ENCODE measurements around the gene RCVRN. TPM values are rescaled to one million over a fixed set of nuclear protein-coding genes. Genes with fewer than 3 reads are reported as not detected.

RCVRN gene
- total RNA-seq, 4 donors from 2014 or later: 0.88 TPM; not detected in 3

Other genes starting within 250 kb of the RCVRN start
- gene DHRS7C, start 113.7 kb downstream of the RCVRN start, total RNA-seq: not detected
- not detected for gene GSG1L2, start 83.2 kb downstream of the RCVRN start, total RNA-seq
- gene GLP2R, start 79.3 kb downstream of the RCVRN start, total RNA-seq: 10 to 100 TPM in 1 of 4 donors, under 1 TPM in 3; under 0.01 to 12.7 (median 0.43) TPM

Measured in uterus (tissue), 4 donors.